Caco-2 (cell line): Measurements from ENCODE around the gene OMA1. TPM values are rescaled to one million over a fixed set of nuclear protein-coding genes. Genes with fewer than 3 reads are reported as not detected.

Experiments used
- BruUV-seq: library from RNA; stranded (reverse); fragments of 400-500 nt; replicated peaks from 2 replicates; lab custom pipeline; 2021; lab: Mats Ljungman, UMichigan
- CTCF ChIA-PET: fragments of 300-600 bp; sonication (Branson Sonifier 250); formaldehyde crosslinking; loops from one replicate; lab custom pipeline; 2022; ENCODE audit warnings: antibody characterized with exemption; lab: Charles Lee
- POLR2A ChIA-PET: fragments of 300-600 bp; sonication (Branson Sonifier 250); formaldehyde crosslinking; loops from one replicate; lab custom pipeline; 2022; ENCODE audit warnings: antibody characterized with exemption; lab: Charles Lee
- DNase-seq, 2 experiments: peaks; one replicate each; pipeline versions ENCODE4 v3.0.0 to v3.0.0-alpha.2; 2020 to 2022
- H3K27me3 ChIP-seq: replicated peaks from 2 replicates; pipeline ENCODE4 v1.6.0; 2011; ENCODE audit warnings: low read length; ENCODE audit not compliant: control insufficient read depth, insufficient read depth
- H3K36me3 ChIP-seq: 2 replicates; pipeline ENCODE4 v1.5.1; 2011; ENCODE audit warnings: low read length; ENCODE audit not compliant: control insufficient read depth, insufficient read depth
- H3K4me1 ChIP-seq: fragments of 250-450 bp; sonication (Bioruptor Pico); 2 replicates; pipeline ENCODE4 v1.5.1; 2020; ENCODE audit warnings: mild to moderate bottlenecking
- H3K4me3 ChIP-seq: 2 replicates; pipeline ENCODE4 v1.5.1; 2011; ENCODE audit warnings: low read depth, mild to moderate bottlenecking, control low read depth, low read length
- H3K9me3 ChIP-seq: fragments of 250-450 bp; sonication (Bioruptor Pico); 2 replicates; pipeline ENCODE4 v1.5.1; 2020; ENCODE audit warnings: mild to moderate bottlenecking, moderate library complexity
- H3K27ac Mint-ChIP-seq: one replicate; pipeline ENCODE4 v1.8.0; 2022; ENCODE audit warnings: mixed read lengths; ENCODE audit not compliant: unreplicated experiment
- H3K27me3 Mint-ChIP-seq: one replicate; pipeline ENCODE4 v1.8.0; 2022; ENCODE audit warnings: mixed read lengths; ENCODE audit not compliant: insufficient read depth, unreplicated experiment
- H3K36me3 Mint-ChIP-seq: one replicate; pipeline ENCODE4 v1.8.0; 2022; ENCODE audit warnings: mild to moderate bottlenecking, mixed read lengths; ENCODE audit not compliant: insufficient read depth, unreplicated experiment
- H3K4me1 Mint-ChIP-seq: one replicate; pipeline ENCODE4 v1.8.0; 2022; ENCODE audit warnings: low read depth, mixed read lengths; ENCODE audit not compliant: unreplicated experiment
- H3K4me3 Mint-ChIP-seq: one replicate; pipeline ENCODE4 v1.8.0; 2022; ENCODE audit warnings: mild to moderate bottlenecking, moderate library complexity, mixed read lengths; ENCODE audit not compliant: unreplicated experiment
- H3K9me3 Mint-ChIP-seq: one replicate; pipeline ENCODE4 v1.8.0; 2022; ENCODE audit warnings: mixed read lengths; ENCODE audit not compliant: unreplicated experiment
- CTCF ChIP-seq, 2 experiments: fragments of 200-600 bp in 1 of 2; IDR thresholded peaks; 1 replicate in 1 of 2; 2 replicates in 1 of 2; pipeline versions ENCODE4 v1.5.1 to v1.8.0; 2011 to 2022; ENCODE audit warnings: antibody characterized with exemption in 1 of 2, control low read depth in 1 of 2, inconsistent platforms in 1 of 2, low read depth in 1 of 2, low read length in 1 of 2, mild to moderate bottlenecking in 1 of 2, moderate library complexity in 1 of 2; ENCODE audit not compliant: insufficient read depth in 1 of 2, severe bottlenecking in 1 of 2, unreplicated experiment in 1 of 2
- intact Hi-C: fragments of 100-400 bp; cut with micrococcal nuclease; formaldehyde crosslinking; loops from one replicate; pipeline ENCODE4 v1.10.0; 2022; ENCODE audit not compliant: unreplicated experiment
- total RNA-seq: library from RNA; stranded (reverse); gene quantifications from 2 replicates; pipeline ENCODE4 v1.2.3, GENCODE V29; 2022

Gene OMA1
- total RNA-seq, 1 experiment from 2014 or later: 6.9 TPM

- no peak for TF ChIP-seq CTCF (IDR thresholded peaks at IDR 0.05; ENCODE audit: insufficient read depth in 1 of 2, low read depth in 1 of 2, low read length in 1 of 2, severe bottlenecking in 1 of 2, unreplicated experiment in 1 of 2)
- DNase-seq: no peak
- Mint-ChIP-seq H3K27me3 (no peaks in the 10 kb centered on the region), H3K4me3 (no peak overlapping the region), H3K27ac (no peak overlapping the region), H3K36me3 (peaks cover 10% of the 10 kb centered on the region), H3K4me1 (peaks cover 7% of the 10 kb centered on the region), H3K9me3 (no peaks in the 10 kb centered on the region)
- POLR2A ChIA-PET: no interaction called here
- intact Hi-C loops: no loop called here
- Histone ChIP-seq H3K4me1 (no peaks in the 10 kb centered on the region), H3K36me3 (no peaks in the 10 kb centered on the region), H3K9me3 (no peaks in the 10 kb centered on the region), H3K4me3 (no peak overlapping the region), H3K27me3 (no peaks in the 10 kb centered on the region)
- no TSS peak for BruUV-seq
- CTCF ChIA-PET: no interaction called here
Measured at GRCh38 chr1:58570817-58571216, 24.3 kb upstream of the OMA1 start.

GRCh38 chr1:58570094-58570493 is 23.6 kb upstream of the OMA1 start:
- peaks cover 10% of the 10 kb centered on the region for H3K36me3 Mint-ChIP-seq
- BruUV-seq: no TSS peak
- H3K27ac Mint-ChIP-seq: no peak overlapping the region
- H3K27me3 Mint-ChIP-seq: no peaks in the 10 kb centered on the region
- CTCF ChIA-PET: no interaction called here
- no peak for DNase-seq
- no peak for TF ChIP-seq CTCF (IDR thresholded peaks at IDR 0.05; ENCODE audit: insufficient read depth in 1 of 2, low read depth in 1 of 2, low read length in 1 of 2, severe bottlenecking in 1 of 2, unreplicated experiment in 1 of 2)
- no peak overlapping the region for H3K4me3 Mint-ChIP-seq
- H3K4me1 ChIP-seq: no peaks in the 10 kb centered on the region
- intact Hi-C loops: no loop called here
- H3K4me1 Mint-ChIP-seq: peaks cover 7% of the 10 kb centered on the region
- POLR2A ChIA-PET: no interaction called here
- no peaks in the 10 kb centered on the region for H3K27me3 ChIP-seq
- H3K9me3 Mint-ChIP-seq: no peaks in the 10 kb centered on the region
- H3K4me3 ChIP-seq: no peak overlapping the region
- no peaks in the 10 kb centered on the region for H3K9me3 ChIP-seq
- no peaks in the 10 kb centered on the region for H3K36me3 ChIP-seq

GRCh38 chr1:58568911-58569310 is 22.4 kb upstream of the OMA1 start:
- intact Hi-C loops: no loop called here
- Mint-ChIP-seq H3K4me3 (no peak overlapping the region), H3K36me3 (peaks cover 4% of the 10 kb centered on the region), H3K27me3 (no peaks in the 10 kb centered on the region), H3K4me1 (peaks cover 7% of the 10 kb centered on the region), H3K27ac (no peak overlapping the region), H3K9me3 (no peaks in the 10 kb centered on the region)
- TF ChIP-seq CTCF (IDR thresholded peaks at IDR 0.05; ENCODE audit: insufficient read depth in 1 of 2, low read depth in 1 of 2, low read length in 1 of 2, severe bottlenecking in 1 of 2, unreplicated experiment in 1 of 2): no peak
- no TSS peak for BruUV-seq
- Histone ChIP-seq H3K4me1 (no peaks in the 10 kb centered on the region), H3K9me3 (no peaks in the 10 kb centered on the region), H3K27me3 (no peaks in the 10 kb centered on the region), H3K4me3 (no peak overlapping the region), H3K36me3 (no peaks in the 10 kb centered on the region)
- no peak for DNase-seq
- CTCF ChIA-PET: interaction anchor here (0.6 kb wide), 1 partner anchor 1190 kb away, joined by 3 read pairs; no protein-coding TSS in a partner anchor
- POLR2A ChIA-PET: interaction anchor here (0.6 kb wide), 1 partner anchor 8 kb away, joined by 3 read pairs; the partner anchor contains the start of gene TACSTD2
